BLaER1 (cell line): Measurements from ENCODE around the gene A1CF.
"Not testable (repeated sequence)": the region's sequence is repeated elsewhere in the genome, so short reads cannot be mapped to it uniquely, and the experiment has no call there.

Experiments used
- H3K27ac ChIP-seq: shearing (Covaris generic); formaldehyde crosslinking; 2 replicates; pipeline ENCODE4 v1.8.1; 2022
- H3K27me3 ChIP-seq: shearing (Covaris generic); formaldehyde crosslinking; 2 replicates; pipeline ENCODE4 v1.8.1; 2022
- H3K36me3 ChIP-seq: shearing (Covaris generic); formaldehyde crosslinking; 2 replicates; pipeline ENCODE4 v1.8.1; 2022
- H3K4me1 ChIP-seq: shearing (Covaris generic); formaldehyde crosslinking; 2 replicates; pipeline ENCODE4 v1.8.1; 2022
- H3K4me2 ChIP-seq: shearing (Covaris generic); formaldehyde crosslinking; 2 replicates; pipeline ENCODE4 v1.8.1; 2022
- H3K4me3 ChIP-seq: shearing (Covaris generic); formaldehyde crosslinking; 2 replicates; pipeline ENCODE4 v1.8.1; 2022
- H3K9ac ChIP-seq: shearing (Covaris generic); formaldehyde crosslinking; 2 replicates; pipeline ENCODE4 v1.8.1; 2022
- H3K9me3 ChIP-seq: shearing (Covaris generic); formaldehyde crosslinking; 2 replicates; pipeline ENCODE4 v1.8.1; 2022
- H4K20me1 ChIP-seq: shearing (Covaris generic); formaldehyde crosslinking; 2 replicates; pipeline ENCODE4 v1.8.1; 2022
- Cebpa-rat ChIP-seq: shearing (Covaris generic); IDR thresholded peaks from 2 replicates; pipeline ENCODE4 v1.8.1; 2022

A1CF gene, protein sequence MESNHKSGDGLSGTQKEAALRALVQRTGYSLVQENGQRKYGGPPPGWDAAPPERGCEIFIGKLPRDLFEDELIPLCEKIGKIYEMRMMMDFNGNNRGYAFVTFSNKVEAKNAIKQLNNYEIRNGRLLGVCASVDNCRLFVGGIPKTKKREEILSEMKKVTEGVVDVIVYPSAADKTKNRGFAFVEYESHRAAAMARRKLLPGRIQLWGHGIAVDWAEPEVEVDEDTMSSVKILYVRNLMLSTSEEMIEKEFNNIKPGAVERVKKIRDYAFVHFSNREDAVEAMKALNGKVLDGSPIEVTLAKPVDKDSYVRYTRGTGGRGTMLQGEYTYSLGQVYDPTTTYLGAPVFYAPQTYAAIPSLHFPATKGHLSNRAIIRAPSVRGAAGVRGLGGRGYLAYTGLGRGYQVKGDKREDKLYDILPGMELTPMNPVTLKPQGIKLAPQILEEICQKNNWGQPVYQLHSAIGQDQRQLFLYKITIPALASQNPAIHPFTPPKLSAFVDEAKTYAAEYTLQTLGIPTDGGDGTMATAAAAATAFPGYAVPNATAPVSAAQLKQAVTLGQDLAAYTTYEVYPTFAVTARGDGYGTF

DNA sequence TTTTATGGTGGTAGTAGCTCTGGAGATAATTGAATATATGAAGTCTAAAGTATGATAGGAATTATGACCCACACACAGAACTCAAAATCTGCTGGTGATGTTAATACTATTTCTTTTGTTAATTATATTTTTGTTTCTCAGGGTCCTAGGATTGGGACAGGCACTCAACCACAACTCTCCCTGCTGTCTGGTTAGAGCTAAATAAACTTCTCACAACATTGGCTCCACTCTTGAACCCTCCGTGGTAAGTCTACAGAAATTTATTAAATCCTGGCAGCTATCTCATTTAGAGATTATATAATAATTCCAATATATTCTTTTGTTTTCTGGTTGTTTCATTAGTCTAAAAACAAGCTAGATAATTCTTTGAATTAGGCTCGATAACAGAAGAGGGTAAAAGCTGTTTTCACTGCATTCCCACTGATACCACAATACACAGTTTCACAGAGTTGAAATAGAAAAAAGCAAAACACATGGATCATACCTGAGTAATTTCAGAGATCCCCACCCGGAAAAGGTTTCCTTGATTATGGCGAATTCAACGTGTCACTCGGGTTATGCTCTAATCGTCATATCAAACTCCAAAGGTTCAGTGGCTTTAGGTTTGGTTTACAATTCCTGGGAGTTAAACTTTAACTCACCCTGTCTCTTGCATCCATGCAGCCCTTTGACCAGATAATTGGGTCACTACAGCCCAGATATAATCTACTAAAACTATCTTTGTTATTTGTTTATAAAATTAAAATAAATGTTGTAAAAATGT lies at the start of gene A1CF:
Gene A1CF, minus strand, starts transcription at position 531 of the 763 bp plus-strand sequence. CDS start 25,687 bp downstream, outside the sequence.
- H3K4me3 ChIP-seq: no peak within 1 kb of the TSS
- TF ChIP-seq Cebpa-rat: no peak
- H3K36me3 ChIP-seq: no peaks in the 10 kb centered on the region
- H3K9me3 ChIP-seq: no peaks in the 10 kb centered on the region
- no peak within 1 kb of the TSS for H3K27ac ChIP-seq
- H3K4me2 ChIP-seq: no peak within 1 kb of the TSS
- no peak within 1 kb of the TSS for H3K9ac ChIP-seq
- no peaks in the 10 kb centered on the region for H3K27me3 ChIP-seq
- no peaks in the 10 kb centered on the region for H4K20me1 ChIP-seq
- H3K4me1 ChIP-seq: no peaks in the 10 kb centered on the region

DNA sequence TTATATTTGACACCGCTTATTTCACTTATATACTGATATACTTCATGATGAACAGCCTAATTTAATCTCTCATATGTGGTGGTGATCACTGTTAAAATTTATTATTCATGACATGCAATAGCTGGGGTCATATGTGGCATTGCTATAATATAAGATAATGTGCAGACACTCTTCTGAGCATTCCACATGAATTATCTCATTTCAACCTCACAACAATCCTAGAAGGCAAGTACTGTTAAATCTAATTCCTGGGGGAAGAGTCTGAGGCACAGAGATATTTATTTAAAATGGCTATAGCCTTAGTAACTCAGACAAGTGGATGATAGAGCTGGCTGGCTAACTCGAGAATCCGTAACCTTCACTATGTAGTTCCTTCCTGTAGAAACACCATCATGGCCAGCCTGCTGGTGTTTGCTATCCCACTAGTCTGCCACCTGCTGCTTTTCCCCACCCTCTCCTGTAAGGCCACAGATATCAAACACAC lies 46.6 kb upstream of the A1CF start:
- Histone ChIP-seq H3K27ac (no peak overlapping the region), H3K4me3 (no peak overlapping the region), H3K36me3 (no peaks in the 10 kb centered on the region), H4K20me1 (no peaks in the 10 kb centered on the region), H3K4me2 (no peak overlapping the region), H3K9me3 (no peaks in the 10 kb centered on the region), H3K27me3 (no peaks in the 10 kb centered on the region), H3K4me1 (no peaks in the 10 kb centered on the region), H3K9ac (no peak overlapping the region)
- no peak for TF ChIP-seq Cebpa-rat

DNA sequence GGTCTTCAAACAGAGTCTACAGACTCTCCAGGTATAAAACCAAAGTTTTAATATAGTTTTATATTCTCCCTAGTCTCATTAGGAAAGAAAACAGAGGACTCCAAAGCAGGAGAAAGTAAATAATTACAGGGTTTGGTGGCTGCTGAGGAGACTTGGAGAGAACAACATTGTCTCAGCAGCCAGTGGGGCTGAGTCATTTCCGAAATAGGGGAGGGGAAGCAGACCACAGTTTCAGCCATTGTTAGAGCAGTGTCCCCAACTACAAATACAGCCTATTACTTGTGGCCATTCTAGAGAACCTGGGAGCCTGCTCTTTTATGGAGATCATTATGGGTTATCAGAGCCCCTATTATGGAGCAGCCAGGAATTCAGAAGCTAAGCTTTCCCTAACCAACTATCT lies 44.2 kb upstream of the A1CF start:
- Histone ChIP-seq H3K9me3 (no peaks in the 10 kb centered on the region), H3K36me3 (no peaks in the 10 kb centered on the region), H3K27ac (no peak overlapping the region), H3K4me2 (no peak overlapping the region), H3K27me3 (no peaks in the 10 kb centered on the region), H3K4me1 (no peaks in the 10 kb centered on the region), H3K4me3 (no peak overlapping the region), H4K20me1 (no peaks in the 10 kb centered on the region), H3K9ac (no peak overlapping the region)
- no peak for TF ChIP-seq Cebpa-rat

DNA sequence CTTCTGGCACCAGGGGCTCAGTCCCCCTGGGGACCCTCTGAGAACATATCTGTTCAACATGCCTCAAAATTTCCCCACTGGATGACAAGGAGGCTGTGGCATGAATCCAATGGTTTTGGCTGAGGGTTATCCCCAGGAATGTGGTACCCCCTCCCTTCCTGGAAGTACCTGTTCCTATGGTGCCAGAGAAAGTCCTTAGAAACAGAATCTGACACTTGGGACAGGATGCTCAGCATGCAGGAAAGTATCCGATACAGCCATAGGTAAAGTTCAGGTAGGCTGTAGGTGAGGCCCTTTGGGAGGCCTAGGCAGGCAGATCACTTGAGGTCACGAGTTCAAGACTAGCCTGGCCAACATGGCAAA lies 42.7 kb upstream of the A1CF start:
- Histone ChIP-seq H4K20me1 (no peaks in the 10 kb centered on the region), H3K36me3 (no peaks in the 10 kb centered on the region), H3K4me1 (no peaks in the 10 kb centered on the region), H3K4me2 (no peak overlapping the region), H3K9me3 (peaks cover 14% of the 10 kb centered on the region), H3K27ac (no peak overlapping the region), H3K9ac (no peak overlapping the region), H3K4me3 (no peak overlapping the region), H3K27me3 (no peaks in the 10 kb centered on the region)
- TF ChIP-seq Cebpa-rat: no peak

DNA sequence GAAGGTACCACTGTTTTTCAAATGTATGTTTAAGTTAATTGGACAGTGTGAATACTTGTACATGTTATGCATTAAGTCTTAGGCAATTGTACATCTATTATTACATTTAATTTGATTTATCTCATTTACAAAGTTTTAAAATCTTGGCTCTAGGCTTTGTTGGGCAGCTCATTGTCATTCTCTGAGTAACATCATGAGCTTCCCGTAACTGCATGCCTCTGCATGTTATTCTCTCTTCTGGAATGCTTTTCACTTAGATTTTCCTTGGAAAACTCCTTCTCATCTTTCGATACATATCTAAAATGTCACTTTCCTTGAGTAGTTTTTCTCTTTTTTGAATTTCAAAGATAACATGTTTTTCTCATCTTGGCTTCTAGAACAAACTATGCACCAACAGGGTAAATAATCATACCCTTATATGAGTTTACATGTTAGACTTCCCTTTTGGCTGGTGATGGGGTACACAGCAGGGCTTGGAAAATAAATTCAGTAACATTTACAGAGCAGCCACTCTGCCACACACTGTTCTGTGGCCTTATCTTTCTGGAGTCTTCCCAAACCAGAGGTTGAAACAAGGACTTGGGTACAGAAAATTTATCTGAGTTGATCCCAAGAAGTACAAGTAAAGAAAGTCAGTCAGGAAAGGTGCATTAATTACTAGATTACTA lies 42.2 kb upstream of the A1CF start:
- H3K4me1 ChIP-seq: no peaks in the 10 kb centered on the region
- no peaks in the 10 kb centered on the region for H4K20me1 ChIP-seq
- no peaks in the 10 kb centered on the region for H3K36me3 ChIP-seq
- peaks cover 19% of the 10 kb centered on the region for H3K9me3 ChIP-seq
- H3K4me2 ChIP-seq: no peak overlapping the region
- H3K27me3 ChIP-seq: no peaks in the 10 kb centered on the region
- no peak overlapping the region for H3K4me3 ChIP-seq
- no peak overlapping the region for H3K27ac ChIP-seq
- H3K9ac ChIP-seq: no peak overlapping the region
- no peak for TF ChIP-seq Cebpa-rat

DNA sequence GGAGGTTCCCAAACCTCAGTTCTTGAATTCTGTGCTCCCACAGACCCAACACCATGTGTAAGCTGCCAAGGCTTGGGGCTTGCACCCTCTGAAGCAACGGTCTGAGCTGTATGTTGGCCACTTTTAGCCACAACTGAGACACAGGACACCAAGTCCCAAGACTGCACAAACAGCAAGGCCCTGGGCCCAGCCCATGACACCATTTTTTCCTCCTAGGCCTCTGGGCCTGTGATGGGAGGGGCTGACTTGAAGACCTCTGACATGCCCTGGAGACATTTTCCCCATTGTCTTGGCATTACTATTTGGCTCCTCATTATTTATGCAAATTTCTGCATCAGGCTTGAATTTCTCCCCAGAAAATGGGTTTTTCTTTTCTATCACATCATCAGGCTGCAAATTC lies 38.0 kb upstream of the A1CF start:
- not testable (repeated sequence) for H3K27me3 ChIP-seq, H3K36me3 ChIP-seq, H3K9ac ChIP-seq, H3K27ac ChIP-seq, H4K20me1 ChIP-seq, H3K4me1 ChIP-seq, H3K4me3 ChIP-seq, H3K4me2 ChIP-seq
- peaks cover 26% of the 10 kb centered on the region for H3K9me3 ChIP-seq

DNA sequence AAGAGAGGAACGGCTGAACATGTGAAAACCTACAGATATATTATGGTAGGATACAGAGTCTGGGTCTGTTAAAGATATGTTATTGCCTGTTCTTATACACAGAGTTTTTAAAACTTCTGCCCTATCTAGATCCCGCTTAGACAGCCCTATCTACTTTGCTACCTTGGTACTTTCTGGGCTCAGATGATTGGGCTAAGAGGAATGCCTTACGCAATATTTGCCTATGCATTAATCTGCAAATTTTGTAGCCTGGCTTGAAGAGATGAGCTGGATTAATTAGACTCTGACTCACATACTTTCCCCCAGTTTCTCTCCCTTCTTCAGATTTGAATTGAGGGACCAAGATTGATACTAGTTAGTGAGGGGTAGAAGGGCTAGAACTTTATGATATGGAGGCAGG lies 33.6 kb upstream of the A1CF start:
- Histone ChIP-seq H3K27ac (no peak overlapping the region), H3K36me3 (no peaks in the 10 kb centered on the region), H3K9me3 (peaks cover 20% of the 10 kb centered on the region), H3K4me3 (no peak overlapping the region), H3K27me3 (no peaks in the 10 kb centered on the region), H3K4me1 (no peaks in the 10 kb centered on the region), H4K20me1 (no peaks in the 10 kb centered on the region), H3K9ac (no peak overlapping the region), H3K4me2 (no peak overlapping the region)
- no peak for TF ChIP-seq Cebpa-rat

DNA sequence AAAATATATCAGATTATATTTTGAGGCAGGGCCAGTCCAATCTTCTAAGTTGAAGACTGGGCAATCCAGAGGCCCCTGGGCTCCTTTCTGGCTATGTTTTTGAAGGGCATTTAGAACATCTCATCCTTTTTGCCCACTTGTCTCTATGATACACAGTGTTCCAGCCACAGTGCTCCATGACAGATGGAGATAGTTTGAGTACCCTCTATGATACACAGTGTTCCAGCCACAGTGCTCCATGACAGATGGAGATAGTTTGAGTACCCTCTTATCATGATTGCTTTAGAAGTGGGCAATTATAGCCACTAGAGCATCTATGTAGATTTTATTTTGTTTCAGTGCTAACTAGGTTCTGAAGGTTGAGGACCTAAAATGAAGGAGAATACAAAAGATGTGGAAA lies 33.1 kb upstream of the A1CF start:
- H3K4me2 ChIP-seq: no peak overlapping the region
- H3K27me3 ChIP-seq: no peaks in the 10 kb centered on the region
- TF ChIP-seq Cebpa-rat: no peak
- no peak overlapping the region for H3K27ac ChIP-seq
- peaks cover 15% of the 10 kb centered on the region for H3K9me3 ChIP-seq
- no peaks in the 10 kb centered on the region for H3K4me1 ChIP-seq
- H3K36me3 ChIP-seq: no peaks in the 10 kb centered on the region
- H3K9ac ChIP-seq: no peak overlapping the region
- no peak overlapping the region for H3K4me3 ChIP-seq
- no peaks in the 10 kb centered on the region for H4K20me1 ChIP-seq

DNA sequence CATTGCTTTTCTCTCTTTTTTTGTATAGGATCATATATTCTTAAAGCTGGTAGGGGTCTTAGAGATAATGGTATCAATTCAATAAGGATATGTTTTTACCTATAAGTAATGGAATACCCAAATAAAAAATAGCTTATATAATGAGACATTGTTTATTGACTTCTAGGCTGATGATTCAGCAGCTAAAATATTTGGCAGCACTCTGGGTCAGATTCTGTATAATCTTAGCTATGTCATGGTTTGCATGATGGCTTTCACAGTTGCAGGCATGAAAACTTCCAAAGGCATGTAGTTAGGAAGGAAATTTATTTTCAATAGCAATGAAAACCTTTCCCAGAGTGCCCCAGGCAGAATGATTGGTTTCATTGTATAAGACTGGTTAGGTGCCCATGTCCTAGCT lies 32.1 kb upstream of the A1CF start:
- H3K36me3 ChIP-seq: no peaks in the 10 kb centered on the region
- peaks cover 5% of the 10 kb centered on the region for H3K9me3 ChIP-seq
- no peaks in the 10 kb centered on the region for H3K4me1 ChIP-seq
- no peak for TF ChIP-seq Cebpa-rat
- no peaks in the 10 kb centered on the region for H4K20me1 ChIP-seq
- no peak overlapping the region for H3K4me3 ChIP-seq
- H3K4me2 ChIP-seq: no peak overlapping the region
- H3K27ac ChIP-seq: no peak overlapping the region
- H3K27me3 ChIP-seq: no peaks in the 10 kb centered on the region
- H3K9ac ChIP-seq: no peak overlapping the region
